HG02884 (cell line): ENCODE measurements around the gene ELK4.
"Not testable (repeated sequence)": the region's sequence is repeated elsewhere in the genome, so short reads cannot be mapped to it uniquely, and the experiment has no call there.

Experiments used
- ATAC-seq: cut with Tn5 transposase; IDR thresholded peaks from one replicate; pipeline ENCODE4 v1.9.1; 2021; ENCODE audit warnings: mild to moderate bottlenecking, moderate library complexity; ENCODE audit not compliant: unreplicated experiment

Gene ELK4

GRCh38 chr1:205665201-205666045 is 33.6 kb upstream of the ELK4 start:
- ATAC-seq: no peak

DNA sequence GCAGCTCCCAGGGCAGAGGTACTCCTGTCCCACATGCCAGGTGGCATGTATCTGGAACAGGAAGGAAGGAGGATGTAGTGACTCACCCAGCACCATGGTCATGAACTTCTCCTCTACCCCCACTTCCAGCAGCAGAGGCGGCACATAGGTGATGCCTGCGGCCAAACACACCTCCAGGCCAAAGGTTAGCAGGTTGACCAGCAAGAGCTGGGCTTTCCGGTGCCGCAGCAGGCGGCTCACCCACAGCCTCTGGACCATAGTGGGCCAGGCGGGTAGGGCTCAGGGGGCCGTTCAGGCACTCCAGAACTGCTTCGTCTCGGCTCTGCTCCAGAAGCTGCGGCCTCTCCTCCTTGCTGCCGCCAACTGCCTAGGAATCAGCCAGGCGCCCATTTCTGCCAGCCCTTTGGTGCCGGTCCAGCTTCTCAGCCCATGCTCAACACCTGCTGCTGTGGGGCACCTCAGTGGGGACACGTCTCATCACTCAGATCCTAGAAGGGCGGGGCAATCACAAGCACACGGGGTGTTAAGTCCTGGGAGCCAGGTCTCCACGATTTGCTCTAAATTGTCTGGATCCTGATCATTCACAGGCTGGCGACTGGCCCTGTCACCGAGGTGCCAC is 32.7 kb upstream of the ELK4 start:
- no peak for ATAC-seq

DNA sequence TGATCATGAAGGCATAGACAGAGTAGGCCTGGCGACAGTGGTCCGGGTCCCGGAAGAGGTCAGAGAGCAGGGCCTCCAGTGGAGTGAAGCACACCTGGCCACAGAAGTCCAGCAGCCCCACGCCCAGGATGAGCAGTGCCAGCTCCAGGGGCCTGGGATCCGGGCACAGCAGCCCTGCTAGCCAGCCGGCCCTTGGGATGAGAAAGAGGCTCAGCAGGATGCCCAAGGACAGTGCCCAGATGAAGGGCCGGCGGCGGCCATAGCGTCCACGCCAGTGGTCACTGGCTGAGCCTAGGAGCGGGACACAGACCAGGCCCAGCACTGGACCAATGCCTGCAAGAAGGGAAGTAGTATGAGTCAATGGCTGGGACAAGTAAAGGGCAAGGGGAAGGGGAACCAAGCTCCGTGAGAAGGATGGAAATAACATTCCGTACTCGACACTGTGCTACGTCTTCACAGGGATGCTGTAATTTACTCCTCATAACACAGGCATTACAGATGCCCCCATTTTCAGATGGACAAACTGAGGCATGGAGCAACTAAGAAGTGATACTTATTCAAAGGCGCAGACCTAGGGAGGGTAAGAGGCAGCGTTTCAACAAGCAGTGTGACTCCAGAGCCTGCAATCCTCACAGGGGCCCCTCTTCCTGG is 31.6 kb upstream of the ELK4 start:
- ATAC-seq: no peak

GRCh38 chr1:205662791-205663190 is 31.0 kb upstream of the ELK4 start:
- ATAC-seq: no peak

DNA sequence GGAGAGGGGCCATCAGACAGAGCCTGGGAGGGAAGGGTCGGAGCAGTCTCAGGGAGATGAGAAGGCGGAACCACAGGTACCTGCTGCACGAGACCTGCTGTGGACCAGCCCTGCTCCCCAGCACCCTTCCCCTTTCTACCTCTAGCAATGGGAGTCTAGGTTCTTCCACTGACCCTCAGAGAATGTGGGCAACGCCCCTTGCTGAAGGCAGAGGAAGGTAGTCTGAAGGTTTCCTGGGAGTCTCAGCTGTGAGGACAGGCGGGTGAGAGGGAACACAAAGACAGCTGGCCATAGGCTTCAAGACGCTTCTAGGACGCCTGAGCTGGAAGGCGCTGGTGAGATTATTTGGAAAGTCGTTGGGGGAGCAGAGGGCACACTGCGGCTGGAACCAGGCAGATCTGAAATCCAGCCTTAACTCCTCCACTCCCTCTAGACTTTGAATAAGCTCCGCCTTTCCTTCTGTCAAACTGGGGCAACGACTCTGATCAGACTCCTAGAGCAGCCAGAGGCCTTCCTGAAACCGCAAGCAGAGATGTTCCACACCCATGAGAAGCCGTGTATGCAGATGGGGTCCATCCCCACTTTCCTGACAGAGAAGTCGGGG is 30.4 kb upstream of the ELK4 start:
- ATAC-seq: no peak

DNA sequence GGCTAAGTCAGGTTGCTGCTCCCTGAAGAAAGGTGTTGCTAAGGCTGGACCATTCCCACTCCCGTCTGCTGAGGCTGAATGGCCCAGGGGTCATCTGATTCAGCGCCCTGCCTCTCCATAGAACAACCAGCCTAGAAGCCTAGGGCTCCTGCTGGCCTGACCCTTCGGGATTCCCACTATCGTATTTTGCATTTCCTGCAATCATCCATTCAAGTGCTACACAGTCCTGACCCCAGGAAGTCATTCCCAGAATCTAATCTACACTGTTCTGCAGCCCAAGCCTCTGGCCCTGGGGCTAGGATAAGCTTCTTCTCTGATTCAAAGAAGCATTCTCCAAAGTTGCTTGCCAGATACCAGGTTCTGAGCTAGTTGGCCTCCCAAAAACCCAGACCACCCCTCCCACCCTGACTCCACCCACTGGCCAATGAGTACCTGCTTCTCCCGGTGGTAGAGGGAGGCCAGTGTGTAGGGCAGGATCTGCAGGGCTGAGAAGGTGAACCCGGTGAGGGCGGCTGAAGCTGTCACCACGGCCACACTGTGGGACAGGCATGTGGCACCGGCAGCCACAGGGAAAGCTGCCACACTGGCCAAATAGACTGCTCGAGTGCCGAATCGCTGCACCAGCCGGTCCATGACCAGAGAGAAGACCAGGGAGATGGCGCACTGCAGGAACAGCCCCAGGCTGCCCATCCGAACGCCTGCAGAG is 29.8 kb upstream of the ELK4 start:
- no peak for ATAC-seq

DNA sequence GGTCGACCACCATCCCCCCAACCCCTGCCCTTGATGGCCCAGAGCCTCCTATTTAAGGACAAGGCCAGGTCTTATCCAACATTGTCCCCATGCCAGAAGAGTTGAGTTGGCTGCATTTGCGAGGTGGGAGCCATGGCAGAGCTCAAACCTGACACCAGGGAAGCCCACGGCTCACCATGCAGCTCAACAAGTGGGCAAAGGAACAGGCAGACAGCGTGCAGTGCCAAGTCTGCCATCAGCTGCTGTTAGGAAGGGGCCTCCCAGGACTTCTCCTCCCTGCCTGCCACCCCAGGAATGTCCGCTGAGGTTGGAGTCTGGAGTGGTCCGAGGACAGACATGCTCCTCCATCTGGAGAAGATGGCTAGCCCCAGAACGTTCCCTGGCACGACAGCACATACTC is 28.6 kb upstream of the ELK4 start:
- ATAC-seq: no peak

DNA sequence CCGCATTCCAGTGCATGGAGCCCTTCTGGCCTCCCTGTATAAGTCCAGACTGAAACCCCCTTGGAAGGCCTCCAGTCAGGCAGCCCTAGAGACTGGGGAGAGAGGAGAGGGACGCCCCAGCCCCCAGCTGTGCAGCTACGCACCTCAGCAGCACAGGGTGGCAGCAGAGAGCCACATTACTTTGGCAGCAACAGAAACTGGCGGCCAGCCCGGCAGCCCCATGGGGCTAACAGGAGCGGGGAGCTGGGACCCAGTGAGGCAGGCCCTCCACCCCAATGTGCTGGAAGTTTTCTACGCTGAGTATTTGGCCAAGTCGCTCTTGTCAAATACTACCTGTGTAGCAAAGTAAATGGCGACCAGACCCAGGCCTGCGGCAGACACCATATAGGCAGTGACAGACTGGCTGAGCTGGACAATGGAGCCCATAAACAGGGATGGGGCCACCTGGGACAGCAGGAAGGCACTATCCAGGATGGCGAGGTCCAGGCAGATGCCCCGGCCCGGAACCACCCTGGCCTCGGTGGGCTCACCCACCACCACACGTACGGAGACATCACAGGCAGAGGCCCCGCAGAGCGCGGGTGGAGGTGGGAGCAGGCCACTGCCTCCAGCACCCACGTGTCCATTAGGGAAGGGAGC is 27.3 kb upstream of the ELK4 start:
- peak; percentile 79 for ATAC-seq

- ATAC-seq: no peak
Observed at GRCh38 chr1:205656236-205656635, 24.4 kb upstream of the ELK4 start.

DNA sequence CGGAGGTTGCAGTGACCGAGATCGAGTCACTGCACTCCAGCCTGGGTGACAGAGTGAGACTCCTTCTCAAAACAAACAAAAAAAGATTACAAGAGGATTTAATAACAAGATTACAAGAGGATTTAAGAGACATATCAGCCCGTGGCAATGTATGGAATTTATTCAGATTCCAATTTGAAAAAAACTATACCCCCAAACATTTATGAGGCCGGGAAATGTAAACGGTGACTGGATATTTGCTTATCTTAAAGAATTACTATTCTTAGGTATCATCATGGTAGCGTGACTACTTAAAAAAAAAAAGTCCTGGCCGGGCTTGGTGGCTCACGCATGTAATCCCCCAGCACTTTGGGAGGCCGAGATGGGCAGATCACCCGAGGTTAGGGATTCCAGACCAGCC is 21.2 kb upstream of the ELK4 start:
- ATAC-seq: no peak

DNA sequence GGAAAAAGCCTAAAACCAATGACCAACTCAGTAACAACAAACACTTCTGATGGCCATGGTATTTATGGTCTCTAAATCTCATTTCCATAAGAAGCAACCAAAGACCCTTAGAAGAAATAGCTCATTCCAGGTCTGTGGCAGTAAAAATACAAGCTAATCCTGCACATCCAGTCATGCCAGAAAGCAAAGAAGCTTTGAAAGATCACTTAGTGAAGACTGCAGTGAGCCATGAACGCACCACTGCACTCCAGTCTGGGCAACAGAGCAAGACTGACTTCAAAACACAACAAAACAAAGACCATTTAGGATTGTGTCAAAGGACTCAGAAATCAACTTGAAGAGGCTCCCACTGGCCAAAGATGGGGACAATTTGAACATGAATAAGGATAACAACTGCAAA is 18.4 kb upstream of the ELK4 start:
- ATAC-seq: no peak

DNA sequence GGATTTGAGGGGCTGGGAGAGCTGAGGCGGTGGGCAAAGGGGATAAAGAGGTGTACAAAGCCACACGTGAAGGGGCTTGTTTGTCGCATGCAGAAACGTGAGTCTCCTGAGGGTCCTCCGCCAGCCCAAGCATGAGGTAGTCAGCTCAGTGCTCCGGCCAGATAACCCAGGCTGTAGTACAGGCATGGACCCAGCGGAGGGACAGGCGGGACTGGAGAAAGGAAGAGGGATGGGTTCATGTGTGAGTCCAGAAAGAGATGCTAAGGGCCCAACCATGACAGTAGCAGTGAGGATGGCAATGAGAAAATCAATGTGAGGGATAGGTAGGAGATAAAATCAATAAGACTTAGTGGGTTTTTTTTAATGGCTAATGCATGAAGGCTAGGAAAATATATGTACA is 13.7 kb upstream of the ELK4 start:
- ATAC-seq: no peak

GRCh38 chr1:205642679-205643307 is 11.0 kb upstream of the ELK4 start:
- ATAC-seq: no peak

DNA sequence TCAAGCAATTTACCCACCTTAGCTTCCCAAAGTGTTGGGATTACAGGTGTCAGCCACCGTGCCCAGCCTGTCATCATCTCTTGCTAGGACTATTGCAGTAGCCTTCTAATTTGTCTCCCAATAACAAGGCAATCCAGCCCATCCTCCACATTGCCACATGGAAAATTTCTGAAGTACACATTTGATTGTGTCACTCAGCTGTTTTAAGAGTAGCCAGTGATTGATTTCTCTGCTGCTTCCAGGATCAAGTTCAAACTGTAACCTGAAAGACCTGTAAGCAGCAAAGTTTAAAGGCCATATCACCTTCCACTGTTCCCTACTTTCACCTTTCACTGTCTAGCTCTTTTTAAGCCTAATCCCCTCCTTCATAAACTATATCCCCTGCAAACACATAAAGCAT is 7.8 kb upstream of the ELK4 start:
- no peak for ATAC-seq

DNA sequence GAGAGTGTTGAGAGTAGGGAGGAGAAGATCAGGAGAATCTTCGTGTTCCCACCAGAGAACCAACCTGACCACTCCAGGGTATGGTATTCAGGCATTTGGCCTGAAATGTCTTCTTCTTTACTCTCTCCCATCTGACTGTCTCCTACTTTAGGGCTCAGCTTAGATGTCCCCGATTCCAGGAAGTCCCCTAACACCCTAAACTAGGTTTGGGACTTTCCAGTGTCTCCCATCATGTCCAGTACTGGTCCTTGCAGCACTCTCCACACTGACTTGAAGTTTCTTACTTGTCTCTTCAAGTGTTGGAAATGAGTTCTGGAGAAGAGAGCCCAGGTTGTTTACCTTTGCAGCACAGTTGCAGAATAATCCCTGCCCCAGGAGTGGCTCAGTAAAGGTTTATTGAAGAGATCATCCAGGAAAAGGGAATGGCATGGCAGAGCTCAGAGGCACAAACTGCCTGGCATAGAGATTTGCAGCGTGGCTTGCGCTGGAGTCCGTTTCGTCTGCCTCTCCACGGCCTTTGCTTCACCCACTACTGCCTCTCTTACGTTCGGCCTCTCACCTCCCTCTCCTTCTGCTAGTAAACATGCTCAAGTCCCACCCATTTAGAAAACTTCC is 6.2 kb upstream of the ELK4 start:
- ATAC-seq: no peak

DNA sequence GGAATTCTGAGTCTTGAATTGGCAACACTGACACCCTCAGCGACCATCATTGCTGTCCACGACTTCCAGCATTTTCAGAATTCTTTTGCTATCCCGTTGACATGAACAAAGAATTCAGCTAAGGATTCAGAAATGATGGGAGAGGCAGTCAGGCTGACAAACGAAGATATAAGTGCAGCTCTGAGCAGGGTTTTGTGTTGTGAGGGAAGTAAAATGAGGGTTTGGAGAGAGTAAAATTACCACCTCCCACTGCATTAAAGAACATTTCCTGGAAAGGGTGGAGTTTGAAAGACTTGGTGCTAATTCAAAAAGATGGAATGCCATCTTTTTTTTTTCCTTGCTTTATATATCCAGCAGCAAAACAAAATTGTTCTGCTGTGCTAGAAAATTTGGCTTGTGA is 4.9 kb upstream of the ELK4 start:
- ATAC-seq: no peak

- not testable (repeated sequence) for ATAC-seq
Observed at GRCh38 chr1:205636138-205636530, 4.3 kb upstream of the ELK4 start.

- ATAC-seq: no peak
Observed at GRCh38 chr1:205633421-205633976, 1.7 kb upstream of the ELK4 start.

GRCh38 chr1:205632669-205633169 is 908 bp upstream of the ELK4 start:
- ATAC-seq: no peak
